Neuronal stem cell (in vitro differentiated cells): ENCODE measurements around the gene CMSS1.
A peak's percentile ranks its signal among the peaks of the same experiment; 100 is the strongest.

Source experiments
- DNase-seq: peaks from one replicate; pipeline ENCODE4 v3.0.0-alpha.2; 2013; ENCODE audit warnings: low spot score
- H2AFZ ChIP-seq: one replicate; pipeline ENCODE4 v1.6.1; 2013; ENCODE audit warnings: mild to moderate bottlenecking, low read length, inconsistent platforms
- H2AK5ac ChIP-seq: 2 replicates; pipeline ENCODE4 v1.6.1; 2013; ENCODE audit warnings: low read depth, mild to moderate bottlenecking, inconsistent platforms, low read length, moderate library complexity, mixed read lengths
- H2BK120ac ChIP-seq: 2 replicates; pipeline ENCODE4 v1.6.1; 2013; ENCODE audit warnings: low read depth, mild to moderate bottlenecking, inconsistent platforms, low read length, moderate library complexity, mixed read lengths
- H2BK12ac ChIP-seq: one replicate; pipeline ENCODE4 v1.6.1; 2013; ENCODE audit warnings: low read length, inconsistent platforms
- H2BK15ac ChIP-seq: 2 replicates; pipeline ENCODE4 v1.6.1; 2013; ENCODE audit warnings: mild to moderate bottlenecking, low read length, inconsistent platforms, mixed read lengths
- H2BK5ac ChIP-seq: one replicate; pipeline ENCODE4 v1.6.1; 2013; ENCODE audit warnings: inconsistent platforms, mild to moderate bottlenecking, low read length, moderate library complexity
- H3K14ac ChIP-seq: one replicate; pipeline ENCODE4 v1.6.1; 2013; ENCODE audit warnings: low read length, inconsistent platforms
- H3K18ac ChIP-seq: 2 replicates; pipeline ENCODE4 v1.6.1; 2013; ENCODE audit warnings: low read length, inconsistent platforms
- H3K23ac ChIP-seq: 2 replicates; pipeline ENCODE4 v1.6.1; 2013; ENCODE audit warnings: low read depth, mild to moderate bottlenecking, mixed read lengths, low read length, inconsistent platforms; ENCODE audit not compliant: poor library complexity
- H3K27ac ChIP-seq: replicated peaks from 3 replicates; pipeline ENCODE4 v1.5.1; 2013; ENCODE audit warnings: low read length, inconsistent platforms
- H3K27me3 ChIP-seq, 3 experiments: 2 replicates each; pipeline ENCODE4 v1.6.1; 2013; ENCODE audit warnings: low read length in 3 of 3, mild to moderate bottlenecking in 2 of 3, inconsistent platforms in 1 of 3, low read depth in 1 of 3, mixed read lengths in 1 of 3, moderate library complexity in 1 of 3; ENCODE audit not compliant: control insufficient read depth in 3 of 3, insufficient read depth in 3 of 3
- H3K36me3 ChIP-seq, 2 donors: replicated peaks in 1 of 2; 2 replicates each; pipeline ENCODE4 v1.6.1; 2013; ENCODE audit warnings: low read length in 2 of 2; ENCODE audit not compliant: control insufficient read depth in 2 of 2, insufficient read depth in 2 of 2
- H3K4ac ChIP-seq: 2 replicates; pipeline ENCODE4 v1.6.1; 2013; ENCODE audit warnings: inconsistent platforms, mild to moderate bottlenecking, low read length, moderate library complexity
- H3K4me1 ChIP-seq, 2 donors: 1 replicate in 1 of 2; 2 replicates in 1 of 2; pipeline ENCODE4 v1.6.1; 2013; ENCODE audit warnings: low read length in 2 of 2, low read depth in 1 of 2; ENCODE audit not compliant: control insufficient read depth in 2 of 2, insufficient read depth in 1 of 2
- H3K4me2 ChIP-seq: one replicate; pipeline ENCODE4 v1.6.1; 2013; ENCODE audit warnings: mild to moderate bottlenecking, low read length, inconsistent platforms; ENCODE audit not compliant: insufficient read depth, poor library complexity, severe bottlenecking
- H3K4me3 ChIP-seq, 2 donors: 2 replicates each; pipeline ENCODE4 v1.5.1; 2013; ENCODE audit warnings: low read length in 2 of 2, mild to moderate bottlenecking in 2 of 2, inconsistent platforms in 1 of 2, moderate library complexity in 1 of 2
- H3K79me1 ChIP-seq: one replicate; pipeline ENCODE4 v1.6.1; 2013; ENCODE audit warnings: low read depth, mild to moderate bottlenecking, inconsistent platforms, low read length, moderate library complexity
- H3K9ac ChIP-seq: one replicate; pipeline ENCODE4 v1.6.1; 2013; ENCODE audit warnings: mild to moderate bottlenecking, low read depth, low read length, inconsistent platforms; ENCODE audit not compliant: poor library complexity
- H3K9me3 ChIP-seq, 2 donors: replicated peaks in 1 of 2; 2 replicates each; pipeline versions ENCODE3 to v1.6.1; 2013; ENCODE audit warnings: low read length in 2 of 2, mild to moderate bottlenecking in 2 of 2, inconsistent platforms in 1 of 2, low read depth in 1 of 2, mixed read lengths in 1 of 2, moderate library complexity in 1 of 2; ENCODE audit not compliant: control insufficient read depth in 2 of 2, insufficient read depth in 1 of 2
- H4K8ac ChIP-seq: one replicate; pipeline ENCODE4 v1.6.1; 2013; ENCODE audit warnings: low read depth, mild to moderate bottlenecking, inconsistent platforms, low read length, moderate library complexity
- H4K91ac ChIP-seq: one replicate; pipeline ENCODE4 v1.6.1; 2013; ENCODE audit warnings: low read length, low read depth, mild to moderate bottlenecking, inconsistent platforms; ENCODE audit not compliant: poor library complexity
- WGBS, 2 donors: extraction: QIAGEN DNeasy Blood & Tissue Kit; methylation state at CpG; one replicate each; pipeline ENCODE4 v1.1.7; 2013; ENCODE audit warnings: missing lambda C conversion rate in 2 of 2, mixed read lengths in 1 of 2; ENCODE audit not compliant: insufficient read length in 2 of 2, insufficient replicate concordance in 1 of 2; ENCODE audit errors: extremely low coverage in 2 of 2; 5-methylcytosine and 5-hydroxymethylcytosine counted together

CMSS1 gene

DNA sequence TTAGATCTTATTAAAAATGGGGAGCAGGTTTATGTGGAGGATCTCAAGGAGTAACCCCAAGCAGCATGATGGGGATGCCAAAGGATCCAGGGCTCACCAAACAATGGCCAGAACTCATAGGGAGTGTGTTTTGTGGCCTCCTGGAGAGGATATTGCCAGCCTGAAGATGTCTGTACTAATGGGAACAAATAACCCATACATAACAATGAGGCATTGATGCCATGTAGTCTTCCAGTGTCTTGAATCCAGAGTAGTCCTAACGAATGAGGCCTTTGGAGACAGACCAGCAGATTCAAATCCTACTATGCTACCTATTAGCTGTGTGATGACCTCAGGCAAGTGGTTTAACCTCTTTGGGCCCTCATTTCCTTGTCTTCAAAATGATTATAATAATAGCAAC is 45.0 kb upstream of the CMSS1 start:
- no CpG with 5 or more reads among the region's 1 CpG for WGBS, 2 donors
- Histone ChIP-seq H3K4me2 (no peak overlapping the region), H3K9ac (no peak overlapping the region), H3K9me3 (no peaks in the 10 kb centered on the region), H4K8ac (no peak overlapping the region), H2BK12ac (no peak overlapping the region), H3K79me1 (no peaks in the 10 kb centered on the region), H3K4me1 (peaks cover 0 to 2% of the 10 kb centered on the region in 2 donors), H3K4me3 (no peak overlapping the region), H3K18ac (no peak overlapping the region), H3K36me3 (no peaks in the 10 kb centered on the region), H3K27ac (no peak overlapping the region), H3K27me3 (peaks cover 0 to 1% (median 0%) of the 10 kb centered on the region in 3 experiments), H2BK5ac (no peak overlapping the region), H4K91ac (no peak overlapping the region), H3K4ac (no peak overlapping the region), H2BK15ac (no peak overlapping the region), H3K23ac (no peak overlapping the region), H2AK5ac (no peak overlapping the region), H2BK120ac (no peak overlapping the region), H3K14ac (no peak overlapping the region), H2AFZ (no peak overlapping the region)
- DNase-seq, result no peak

DNA sequence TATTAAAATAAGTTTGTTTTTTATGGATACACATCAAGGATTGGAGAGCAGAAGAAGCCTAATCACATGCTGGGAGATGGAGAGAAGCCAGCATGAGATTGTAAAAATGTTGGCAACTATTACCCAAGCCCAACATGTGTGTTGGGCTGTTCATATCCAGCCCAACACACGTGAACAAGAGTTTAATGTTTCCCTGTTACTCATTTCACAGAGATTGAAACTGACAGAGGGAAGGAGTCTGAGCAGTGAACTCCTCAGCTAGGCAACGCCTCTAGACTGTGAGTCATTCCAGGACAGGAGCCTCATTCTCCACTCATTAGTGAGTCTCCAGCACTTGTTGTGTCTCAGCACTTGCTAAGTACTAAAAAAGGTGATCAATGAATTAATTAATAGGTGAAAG is 43.2 kb upstream of the CMSS1 start:
- Histone ChIP-seq H2BK12ac (no peak overlapping the region), H3K4ac (no peak overlapping the region), H3K27ac (no peak overlapping the region), H3K9me3 (no peaks in the 10 kb centered on the region), H3K4me3 (no peak overlapping the region), H2BK120ac (no peak overlapping the region), H2AK5ac (no peak overlapping the region), H3K4me1 (peaks cover 0 to 2% of the 10 kb centered on the region in 2 donors), H3K18ac (no peak overlapping the region), H3K27me3 (no peaks in the 10 kb centered on the region), H3K14ac (no peak overlapping the region), H3K4me2 (no peak overlapping the region), H3K36me3 (no peaks in the 10 kb centered on the region), H2AFZ (no peak overlapping the region), H2BK5ac (no peak overlapping the region), H3K23ac (no peak overlapping the region), H4K91ac (no peak overlapping the region), H4K8ac (no peak overlapping the region), H3K79me1 (no peaks in the 10 kb centered on the region), H2BK15ac (no peak overlapping the region), H3K9ac (no peak overlapping the region)
- no peak for DNase-seq
- WGBS, 2 donors, result no CpG with 5 or more reads among the region's 2 CpGs

GRCh38 chr3:99776516-99777209 is 41.0 kb upstream of the CMSS1 start:
- Histone ChIP-seq H2BK120ac (no peak overlapping the region), H3K14ac (no peak overlapping the region), H4K91ac (no peak overlapping the region), H3K9ac (no peak overlapping the region), H2BK12ac (no peak overlapping the region), H3K4me3 (no peak overlapping the region), H3K4me1 (peaks cover 0 to 2% of the 10 kb centered on the region in 2 donors), H2BK5ac (no peak overlapping the region), H3K23ac (no peak overlapping the region), H3K36me3 (no peaks in the 10 kb centered on the region), H3K4me2 (no peak overlapping the region), H3K18ac (no peak overlapping the region), H3K79me1 (no peaks in the 10 kb centered on the region), H2AFZ (peak overlapping the region; percentile 2), H2BK15ac (no peak overlapping the region), H2AK5ac (no peak overlapping the region), H4K8ac (no peak overlapping the region), H3K27ac (no peak overlapping the region), H3K9me3 (no peaks in the 10 kb centered on the region), H3K27me3 (no peaks in the 10 kb centered on the region), H3K4ac (no peak overlapping the region)
- DNase-seq, result no peak
- no CpG with 5 or more reads among the region's 5 CpGs for WGBS, 2 donors

GRCh38 chr3:99777210-99777549 is 40.5 kb upstream of the CMSS1 start:
- Histone ChIP-seq H2BK15ac (no peak overlapping the region), H2BK12ac (no peak overlapping the region), H3K4me2 (no peak overlapping the region), H3K4me1 (peaks cover 0 to 2% of the 10 kb centered on the region in 2 donors), H3K23ac (no peak overlapping the region), H3K4me3 (no peak overlapping the region), H3K36me3 (no peaks in the 10 kb centered on the region), H2AFZ (peak overlapping the region; percentile 2), H2AK5ac (no peak overlapping the region), H3K18ac (no peak overlapping the region), H3K9ac (no peak overlapping the region), H3K79me1 (no peaks in the 10 kb centered on the region), H4K91ac (no peak overlapping the region), H3K27ac (no peak overlapping the region), H2BK5ac (no peak overlapping the region), H3K27me3 (no peaks in the 10 kb centered on the region), H3K4ac (no peak overlapping the region), H4K8ac (no peak overlapping the region), H3K14ac (no peak overlapping the region), H2BK120ac (no peak overlapping the region), H3K9me3 (no peaks in the 10 kb centered on the region)
- no peak for DNase-seq
- WGBS, 2 donors, result no CpG with 5 or more reads among the region's 2 CpGs
